H1 (cell line): Measurements from ENCODE around the gene GPR137. TPM values are rescaled to one million over a fixed set of nuclear protein-coding genes. Genes with fewer than 3 reads are reported as not detected.

Experiments
- CTCF ChIA-PET: fragments of 300-600 bp; sonication (Branson Sonifier 250); formaldehyde crosslinking; loops from one replicate; lab custom pipeline; 2021; ENCODE audit not compliant: partially characterized antibody; lab: Charles Lee
- POLR2A ChIA-PET: fragments of 300-600 bp; sonication (Branson Sonifier 250); formaldehyde crosslinking; loops from one replicate; lab custom pipeline; 2021; ENCODE audit warnings: inconsistent platforms; ENCODE audit not compliant: partially characterized antibody; lab: Charles Lee
- DNase-seq, 2 experiments: peaks; one replicate each; pipeline versions ENCODE4 v3.0.0 to v3.0.0-alpha.2; 2010 to 2022; ENCODE audit warnings: low spot score in 2 of 2, low read depth in 1 of 2, mixed read lengths in 1 of 2
- FAIRE-seq: peaks from 2 replicates; lab custom pipeline; 2011; peaks lifted over from hg19 to GRCh38; lab: Jason Lieb, UNC
- H2AFZ ChIP-seq: 2 replicates; pipeline ENCODE4 v1.8.1; 2012; ENCODE audit warnings: low read length, inconsistent platforms
- H2AK5ac ChIP-seq: 2 replicates; pipeline ENCODE4 v1.6.1; 2013; ENCODE audit warnings: low read depth, low read length
- H2BK120ac ChIP-seq: replicated peaks from 2 replicates; pipeline ENCODE3; 2013; ENCODE audit warnings: low read depth, low read length, inconsistent platforms
- H2BK12ac ChIP-seq: 2 replicates; pipeline ENCODE4 v1.6.1; 2013; ENCODE audit warnings: low read depth, low read length
- H2BK15ac ChIP-seq: 2 replicates; pipeline ENCODE4 v1.6.1; 2013; ENCODE audit warnings: low read length
- H2BK20ac ChIP-seq: 2 replicates; pipeline ENCODE4 v1.6.1; 2013; ENCODE audit warnings: low read length
- H2BK5ac ChIP-seq: 2 replicates; pipeline ENCODE4 v1.6.1; 2013; ENCODE audit warnings: low read depth, low read length
- H3K14ac ChIP-seq: 2 replicates; pipeline ENCODE4 v1.6.1; 2013; ENCODE audit warnings: inconsistent platforms; ENCODE audit not compliant: insufficient read length
- H3K18ac ChIP-seq: 2 replicates; pipeline ENCODE4 v1.6.1; 2013; ENCODE audit warnings: low read length; ENCODE audit errors: extremely low read depth
- H3K23ac ChIP-seq: 2 replicates; pipeline ENCODE4 v1.6.1; 2013; ENCODE audit warnings: inconsistent platforms; ENCODE audit not compliant: insufficient read length
- H3K23me2 ChIP-seq: 2 replicates; pipeline ENCODE4 v1.6.1; 2013; ENCODE audit warnings: low read depth, low read length
- H3K27ac ChIP-seq: 2 replicates; pipeline ENCODE4 v1.6.1; 2011; ENCODE audit warnings: low read depth, low read length, inconsistent platforms
- H3K27me3 ChIP-seq, 4 experiments: replicated peaks in 1 of 4; 1 replicate in 1 of 4; 2 replicates in 3 of 4; pipeline versions ENCODE4 v1.6.1 to v1.8.1; 2011 to 2013; ENCODE audit warnings: low read length in 3 of 4, mild to moderate bottlenecking in 3 of 4, inconsistent platforms in 2 of 4, mixed read lengths in 2 of 4, moderate library complexity in 1 of 4; ENCODE audit not compliant: control insufficient read depth in 3 of 4, insufficient read depth in 3 of 4; ENCODE audit errors: extremely low read depth in 1 of 4
- H3K36me3 ChIP-seq, 4 experiments: 2 replicates each; pipeline versions ENCODE4 v1.6.1 to v1.8.1; 2011 to 2013; ENCODE audit warnings: mild to moderate bottlenecking in 4 of 4, low read length in 3 of 4, moderate library complexity in 2 of 4, control low read depth in 1 of 4, inconsistent platforms in 1 of 4; ENCODE audit not compliant: insufficient read depth in 4 of 4, control insufficient read depth in 2 of 4
- H3K4ac ChIP-seq: replicated peaks from 2 replicates; pipeline ENCODE3; 2013; ENCODE audit warnings: low read length, low read depth, mixed read lengths, inconsistent platforms; ENCODE audit not compliant: insufficient read length
- H3K4me1 ChIP-seq, 4 experiments: replicated peaks in 1 of 4; 1 replicate in 1 of 4; 2 replicates in 3 of 4; pipeline versions ENCODE4 v1.6.1 to v1.8.1; 2011 to 2013; ENCODE audit warnings: low read length in 3 of 4, inconsistent platforms in 2 of 4, mixed read lengths in 1 of 4; ENCODE audit not compliant: insufficient read depth in 4 of 4, control insufficient read depth in 3 of 4
- H3K4me2 ChIP-seq, 2 experiments: 2 replicates each; pipeline versions ENCODE4 v1.6.1 to v1.8.1; 2011 to 2013; ENCODE audit warnings: low read depth in 2 of 2, low read length in 2 of 2, control low read depth in 1 of 2, inconsistent platforms in 1 of 2, mild to moderate bottlenecking in 1 of 2; ENCODE audit not compliant: insufficient read depth in 1 of 2
- H3K4me3 ChIP-seq, 4 experiments: fragments of 200-600, 300-600 bp in 1 of 4; sonication (generic), shearing (Covaris generic), sonication (Bioruptor Twin) in 1 of 4; 2 replicates each; pipeline versions ENCODE4 v1.5.1 to v1.8.1; 2011 to 2016; ENCODE audit warnings: low read length in 4 of 4, low read depth in 3 of 4, control low read depth in 2 of 4, inconsistent platforms in 2 of 4, mild to moderate bottlenecking in 2 of 4, mixed read lengths in 1 of 4, moderate library complexity in 1 of 4; ENCODE audit not compliant: insufficient read depth in 2 of 4; ENCODE audit errors: extremely low read depth in 1 of 4
- H3K56ac ChIP-seq: replicated peaks from 2 replicates; pipeline ENCODE3; 2013; ENCODE audit warnings: low read depth, mild to moderate bottlenecking, mixed read lengths, low read length, inconsistent platforms; ENCODE audit not compliant: insufficient read length
- H3K79me1 ChIP-seq: 2 replicates; pipeline ENCODE4 v1.6.1; 2013; ENCODE audit warnings: low read depth, low read length, control low read depth
- H3K79me2 ChIP-seq, 2 experiments: 2 replicates each; pipeline versions ENCODE4 v1.6.1 to v1.8.1; 2012 to 2013; ENCODE audit warnings: low read length in 2 of 2, mild to moderate bottlenecking in 2 of 2, inconsistent platforms in 1 of 2; ENCODE audit not compliant: insufficient read depth in 2 of 2, control insufficient read depth in 1 of 2
- H3K9ac ChIP-seq, 4 experiments: replicated peaks in 1 of 4; 1 replicate in 1 of 4; 2 replicates in 3 of 4; pipeline versions ENCODE4 v1.6.1 to v1.8.1; 2011 to 2013; ENCODE audit warnings: low read depth in 3 of 4, low read length in 3 of 4, control low read depth in 2 of 4, mild to moderate bottlenecking in 2 of 4, moderate library complexity in 2 of 4, inconsistent platforms in 1 of 4; ENCODE audit errors: extremely low read depth in 1 of 4
- H3K9me3 ChIP-seq, 2 experiments: 2 replicates each; pipeline versions ENCODE4 v1.6.1 to v1.8.1; 2012 to 2013; ENCODE audit warnings: mild to moderate bottlenecking in 2 of 2, moderate library complexity in 2 of 2, control low read depth in 1 of 2, inconsistent platforms in 1 of 2, low read depth in 1 of 2, low read length in 1 of 2, mixed read lengths in 1 of 2; ENCODE audit not compliant: insufficient read depth in 2 of 2
- H4K20me1 ChIP-seq, 2 experiments: replicated peaks in 1 of 2; 2 replicates each; pipeline versions ENCODE3 to v1.8.1; 2011 to 2013; ENCODE audit warnings: inconsistent platforms in 2 of 2, low read length in 2 of 2, mild to moderate bottlenecking in 1 of 2; ENCODE audit not compliant: insufficient read depth in 2 of 2, control insufficient read depth in 1 of 2
- H4K5ac ChIP-seq: 2 replicates; pipeline ENCODE4 v1.6.1; 2013; ENCODE audit warnings: low read length, low read depth, mixed read lengths, inconsistent platforms; ENCODE audit not compliant: insufficient read length
- H4K8ac ChIP-seq: 2 replicates; pipeline ENCODE4 v1.8.0; 2013; ENCODE audit warnings: mild to moderate bottlenecking, moderate library complexity, low read length, inconsistent platforms; ENCODE audit not compliant: insufficient read depth; ENCODE audit errors: extremely low read depth
- H4K91ac ChIP-seq: replicated peaks from 2 replicates; pipeline ENCODE3; 2013; ENCODE audit warnings: low read length, mixed read lengths, inconsistent platforms; ENCODE audit not compliant: insufficient read length
- CBX8 ChIP-seq: fragments of 300-800, 300-1000 bp; sonication (generic); IDR thresholded peaks from 2 replicates; pipeline ENCODE4 v1.7.1; 2016; ENCODE audit warnings: low read depth, low read length, borderline replicate concordance
- CHD2 ChIP-seq: IDR thresholded peaks from 2 replicates; pipeline ENCODE4 v1.6.1; 2012; ENCODE audit warnings: low read length, improper control_type of control experiment
- CTBP2 ChIP-seq: IDR thresholded peaks from 2 replicates; pipeline ENCODE4 v1.7.0; 2011; ENCODE audit warnings: borderline replicate concordance, mild to moderate bottlenecking, moderate library complexity, mixed read lengths, low read length; ENCODE audit not compliant: insufficient read depth, insufficient read length
- FOSL1 ChIP-seq: IDR thresholded peaks from 2 replicates; pipeline ENCODE4 v1.6.1; 2011; ENCODE audit warnings: mild to moderate bottlenecking, low read depth, low read length, moderate library complexity; ENCODE audit not compliant: insufficient read depth
- HDAC6 ChIP-seq: IDR thresholded peaks from one replicate; pipeline ENCODE4 v1.7.1; 2012; ENCODE audit warnings: low read depth, mild to moderate bottlenecking, inconsistent platforms, low read length, moderate library complexity
- RNF2 ChIP-seq: fragments of 200-900, 300-1000 bp; sonication (generic); IDR thresholded peaks from 2 replicates; pipeline ENCODE4 v1.7.1; 2016; ENCODE audit warnings: borderline replicate concordance, low read depth, mild to moderate bottlenecking, antibody characterized with exemption, low read length; ENCODE audit not compliant: poor library complexity, severe bottlenecking; ENCODE audit errors: missing control alignments
- SIRT6 ChIP-seq: IDR thresholded peaks from one replicate; pipeline ENCODE4 v1.7.1; 2012; ENCODE audit warnings: low read length, inconsistent platforms
- SIX5 ChIP-seq: IDR thresholded peaks from 2 replicates; pipeline ENCODE4 v1.6.1; 2011; ENCODE audit warnings: mild to moderate bottlenecking, low read depth, low read length
- SP2 ChIP-seq: IDR thresholded peaks from 2 replicates; pipeline ENCODE4 v1.6.1; 2012; ENCODE audit warnings: mild to moderate bottlenecking, low read length, inconsistent platforms
- YY1 ChIP-seq: IDR thresholded peaks from 2 replicates; pipeline ENCODE4 v1.6.1; 2011; ENCODE audit warnings: low read depth, mild to moderate bottlenecking, low read length
- WGBS, 2 experiments: shearing (Covaris generic) in 1 of 2; methylation state at CpG; one replicate each; pipeline versions ENCODE4 v1.1.6 to v1.1.7; 2013 to 2015; ENCODE audit warnings: low lambda C conversion rate in 2 of 2, mixed read lengths in 2 of 2, inconsistent platforms in 1 of 2, low coverage in 1 of 2, missing lambda C conversion rate in 1 of 2; ENCODE audit not compliant: insufficient replicate concordance in 2 of 2, insufficient coverage in 1 of 2, insufficient read length in 1 of 2; ENCODE audit errors: extremely low coverage in 1 of 2, missing lambda C conversion rate in 1 of 2; 5-methylcytosine and 5-hydroxymethylcytosine counted together
- polyA plus RNA-seq, 7 experiments: library from polyadenylated mRNA; depleted of rRNA in 3 of 7; stranded (reverse) in 5 of 7; unstranded in 2 of 7; fragments of >200 nt in 5 of 7; fragments of 200-250 nt in 2 of 7; gene quantifications; 1 replicate in 5 of 7; 2 replicates in 1 of 7; 4 replicates in 1 of 7; pipeline versions ENCODE4 v1.2.1 to v1.2.3, GENCODE V29; 2011 to 2013; ENCODE audit warnings: missing spikeins in 2 of 7, mixed read lengths in 2 of 7
- total RNA-seq: library from RNA; stranded (reverse); fragmentation: NEBNext Ultra II Directional; extraction: Animal tissue kit (Norgen Biotek cat#: 25700); gene quantifications from 2 replicates; pipeline ENCODE4 v1.2.1, GENCODE V29; 2021
- TF ChIP-seq, protein P1 (sequence below): IDR thresholded peaks from 2 replicates; pipeline ENCODE4 v1.6.1; 2012; ENCODE audit warnings: inconsistent platforms

GPR137 gene
- total and polyA plus RNA-seq, 2 of the 8 experiments (the other 6 are each of a cell fraction or from before 2014, with no cell fraction given) = 36.2 to 37.8 TPM

DNA sequence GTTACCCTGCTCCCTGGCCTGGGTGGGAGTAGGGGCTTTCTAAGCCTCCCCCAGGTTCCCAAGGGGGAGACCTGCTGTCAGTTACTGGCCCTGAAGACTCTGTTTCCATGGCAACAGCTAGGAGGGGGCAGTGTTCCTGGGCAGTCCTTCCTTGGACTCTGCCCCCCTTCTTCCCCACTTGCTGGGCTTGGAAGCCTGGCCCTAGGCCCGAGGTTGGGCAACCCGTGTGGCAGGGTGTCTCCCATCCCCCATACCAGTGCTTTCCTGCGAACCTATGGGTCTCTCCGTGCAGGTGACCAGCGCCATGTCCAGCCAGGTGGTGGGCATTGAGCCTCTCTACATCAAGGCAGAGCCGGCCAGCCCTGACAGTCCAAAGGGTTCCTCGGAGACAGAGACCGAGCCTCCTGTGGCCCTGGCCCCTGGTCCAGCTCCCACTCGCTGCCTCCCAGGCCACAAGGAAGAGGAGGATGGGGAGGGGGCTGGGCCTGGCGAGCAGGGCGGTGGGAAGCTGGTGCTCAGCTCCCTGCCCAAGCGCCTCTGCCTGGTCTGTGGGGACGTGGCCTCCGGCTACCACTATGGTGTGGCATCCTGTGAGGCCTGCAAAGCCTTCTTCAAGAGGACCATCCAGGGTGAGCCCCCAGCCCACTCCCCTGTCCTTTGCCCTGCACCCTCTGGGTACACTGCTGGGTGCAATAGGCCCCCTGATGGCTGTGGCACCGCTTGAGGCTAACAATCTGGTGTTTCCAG is 21.4 kb downstream of the GPR137 start:
- 88% methylated on average over 11 of the region's 15 CpGs; no CpG with 5 or more reads in 1 of the 2 experiments for WGBS, 2 experiments
- no peak overlapping the region for H2BK120ac ChIP-seq
- 0 out of 2 replicates have a peak overlapping the region, but pooled peaks have one; percentile 88 for H2BK15ac ChIP-seq
- peak overlapping the region in 3 of 4 experiments; percentile 4 to 55 (median 22); a peak in 3 of 7 replicates for H3K9ac ChIP-seq
- no peak overlapping the region for H3K27ac ChIP-seq
- peaks cover 0 to 21% of the 10 kb centered on the region in 2 experiments; a peak in 2 of 4 replicates for H3K79me2 ChIP-seq
- H3K18ac ChIP-seq = peak overlapping the region; percentile 13; the same call in 1 of the 2 replicates
- peaks cover 8% of the 10 kb centered on the region; the same call in 1 of the 2 replicates for H3K23me2 ChIP-seq
- H3K79me1 ChIP-seq = peaks cover 13% of the 10 kb centered on the region; the same call in 1 of the 2 replicates
- H3K4me3 ChIP-seq = peak overlapping the region; percentile 62 to 93 (median 83)
- no peaks in the 10 kb centered on the region for H3K36me3 ChIP-seq
- H2BK20ac ChIP-seq = no peak overlapping the region
- H2BK12ac ChIP-seq = 0 out of 2 replicates have a peak overlapping the region, but pooled peaks have one; percentile 90
- no peak overlapping the region for H3K23ac ChIP-seq
- peaks cover 0 to 5% (median under 1%) of the 10 kb centered on the region in 4 experiments; a peak in 2 of 7 replicates for H3K27me3 ChIP-seq
- H3K56ac ChIP-seq = no peak overlapping the region
- POLR2A ChIA-PET = interaction anchor here (0.6 to 3.9 kb wide), 4 partner anchors 10 to 61 kb away, joined by 3 to 24 read pairs (median 4); partner anchors contain the start of genes PRDX5 and TRMT112
- DNase-seq (no peak), FAIRE-seq (no peak)
- peak overlapping the region; percentile 96 to 98 for H3K4me2 ChIP-seq
- no peaks in the 10 kb centered on the region for H3K9me3 ChIP-seq
- H2AK5ac ChIP-seq = no peak overlapping the region
- no peak overlapping the region for H3K14ac ChIP-seq
- H3K4me1 ChIP-seq = peaks cover 3 to 14% (median 12%) of the 10 kb centered on the region in 4 experiments; a peak in 6 of 7 replicates
- peak overlapping the region; percentile 7; the same call in 1 of the 2 replicates for H4K8ac ChIP-seq
- H2BK5ac ChIP-seq = no peak overlapping the region
- peaks cover 2 to 3% of the 10 kb centered on the region in 2 experiments for H4K20me1 ChIP-seq
- CTCF ChIA-PET = interaction anchor here (0.6 to 20.8 kb wide), 6 partner anchors 11 to 253 kb away, joined by 3 to 614 read pairs (median 4); partner anchors contain the start of genes CCDC88B, PRDX5 and TRMT112
- no peak overlapping the region for H4K91ac ChIP-seq
- H2AFZ ChIP-seq = no peak overlapping the region
- H4K5ac ChIP-seq = no peak overlapping the region
- no peak overlapping the region for H3K4ac ChIP-seq
- TF ChIP-seq RNF2 (no peak), SP2 (no peak), CTBP2 (no peak), YY1 (no peak), SIX5 (no peak), FOSL1 (no peak), CHD2 (no peak), CBX8 (no peak), SIRT6 (no peak), HDAC6 (no peak)
- TF ChIP-seq, protein P1, sequence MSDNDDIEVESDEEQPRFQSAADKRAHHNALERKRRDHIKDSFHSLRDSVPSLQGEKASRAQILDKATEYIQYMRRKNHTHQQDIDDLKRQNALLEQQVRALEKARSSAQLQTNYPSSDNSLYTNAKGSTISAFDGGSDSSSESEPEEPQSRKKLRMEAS = no peak
